ENCODE results near the gene TSPAN10.
A peak's percentile ranks its signal among the peaks of the same experiment; 100 is the strongest.

TSPAN10 gene

GRCh38 chr17:81646869-81647600 lies 10.0 kb downstream of the TSPAN10 start:
- no peak overlapping the region for H3K9ac ChIP-seq
- no peak overlapping the region for H3K27ac ChIP-seq
- no peaks in the 10 kb centered on the region for H3K36me3 ChIP-seq
- TF ChIP-seq Cebpa-rat (IDR thresholded peaks at IDR 0.05), result no peak
- H3K4me1 ChIP-seq, result peaks cover 34% of the 10 kb centered on the region
- H3K27me3 ChIP-seq, result no peaks in the 10 kb centered on the region
- no peaks in the 10 kb centered on the region for H4K20me1 ChIP-seq
- no peak overlapping the region for H3K4me3 ChIP-seq
- no peak overlapping the region for H3K4me2 ChIP-seq
- peaks cover 22% of the 10 kb centered on the region for H3K9me3 ChIP-seq

GRCh38 chr17:81647640-81648012 lies 10.6 kb downstream of the TSPAN10 start:
- H3K9ac ChIP-seq, result no peak overlapping the region
- H3K9me3 ChIP-seq, result peaks cover 22% of the 10 kb centered on the region
- peaks cover 40% of the 10 kb centered on the region for H3K4me1 ChIP-seq
- no peak overlapping the region for H3K4me2 ChIP-seq
- H3K36me3 ChIP-seq, result no peaks in the 10 kb centered on the region
- H4K20me1 ChIP-seq, result no peaks in the 10 kb centered on the region
- H3K27me3 ChIP-seq, result no peaks in the 10 kb centered on the region
- H3K27ac ChIP-seq, result no peak overlapping the region
- no peak for TF ChIP-seq Cebpa-rat (IDR thresholded peaks at IDR 0.05)
- no peak overlapping the region for H3K4me3 ChIP-seq

- Histone ChIP-seq H3K4me3 (no peak overlapping the region), H3K4me2 (no peak overlapping the region), H3K9me3 (peaks cover 22% of the 10 kb centered on the region), H3K36me3 (no peaks in the 10 kb centered on the region), H3K27me3 (no peaks in the 10 kb centered on the region), H3K4me1 (peaks cover 45% of the 10 kb centered on the region), H3K9ac (no peak overlapping the region), H4K20me1 (no peaks in the 10 kb centered on the region), H3K27ac (no peak overlapping the region)
- no peak for TF ChIP-seq Cebpa-rat (IDR thresholded peaks at IDR 0.05)
Observed at GRCh38 chr17:81648013-81648706, 11.2 kb downstream of the TSPAN10 start.

GRCh38 chr17:81648707-81649085 lies 11.7 kb downstream of the TSPAN10 start:
- Histone ChIP-seq H3K4me3 (no peak overlapping the region), H3K4me1 (peaks cover 50% of the 10 kb centered on the region), H3K27ac (no peak overlapping the region), H3K9me3 (peaks cover 22% of the 10 kb centered on the region), H3K36me3 (no peaks in the 10 kb centered on the region), H3K4me2 (no peak overlapping the region), H4K20me1 (no peaks in the 10 kb centered on the region), H3K9ac (no peak overlapping the region), H3K27me3 (no peaks in the 10 kb centered on the region)
- no peak for TF ChIP-seq Cebpa-rat (IDR thresholded peaks at IDR 0.05)

GRCh38 chr17:81650951-81651350 lies 14.0 kb downstream of the TSPAN10 start:
- H3K4me1 ChIP-seq, result peaks cover 55% of the 10 kb centered on the region
- H3K9me3 ChIP-seq, result peaks cover 22% of the 10 kb centered on the region
- H3K27me3 ChIP-seq, result no peaks in the 10 kb centered on the region
- TF ChIP-seq Cebpa-rat (IDR thresholded peaks at IDR 0.05), result no peak
- H3K4me3 ChIP-seq, result no peak overlapping the region
- H3K4me2 ChIP-seq, result peak overlapping the region; percentile 42
- no peaks in the 10 kb centered on the region for H4K20me1 ChIP-seq
- peak overlapping the region; percentile 28 for H3K27ac ChIP-seq
- H3K36me3 ChIP-seq, result no peaks in the 10 kb centered on the region
- no peak overlapping the region for H3K9ac ChIP-seq

GRCh38 chr17:81651692-81652091 lies 14.7 kb downstream of the TSPAN10 start:
- TF ChIP-seq Cebpa-rat (IDR thresholded peaks at IDR 0.05), result no peak
- Histone ChIP-seq H3K4me2 (peak overlapping the region; percentile 42), H3K4me3 (no peak overlapping the region), H3K9ac (no peak overlapping the region), H3K36me3 (no peaks in the 10 kb centered on the region), H3K27ac (0 out of 2 replicates have a peak overlapping the region, but pooled peaks have one; percentile 28), H4K20me1 (no peaks in the 10 kb centered on the region), H3K27me3 (no peaks in the 10 kb centered on the region), H3K9me3 (peaks cover 22% of the 10 kb centered on the region), H3K4me1 (peaks cover 62% of the 10 kb centered on the region)

GRCh38 chr17:81652906-81653771 lies 16.1 kb downstream of the TSPAN10 start:
- no peak for TF ChIP-seq Cebpa-rat (IDR thresholded peaks at IDR 0.05)
- H3K9ac ChIP-seq, result peak overlapping the region; percentile 81
- H3K27ac ChIP-seq, result peak overlapping the region; percentile 92
- peak overlapping the region; percentile 99 for H3K4me2 ChIP-seq
- H3K4me3 ChIP-seq, result peak overlapping the region; percentile 66
- peaks cover 71% of the 10 kb centered on the region for H3K4me1 ChIP-seq
- peaks cover 18% of the 10 kb centered on the region for H3K9me3 ChIP-seq
- H3K27me3 ChIP-seq, result no peaks in the 10 kb centered on the region
- no peaks in the 10 kb centered on the region for H3K36me3 ChIP-seq
- H4K20me1 ChIP-seq, result no peaks in the 10 kb centered on the region

GRCh38 chr17:81655378-81656117 lies 18.6 kb downstream of the TSPAN10 start:
- TF ChIP-seq Cebpa-rat (IDR thresholded peaks at IDR 0.05), result no peak
- peak overlapping the region; percentile 74 for H3K4me2 ChIP-seq
- H4K20me1 ChIP-seq, result no peaks in the 10 kb centered on the region
- H3K9me3 ChIP-seq, result no peaks in the 10 kb centered on the region
- H3K27me3 ChIP-seq, result no peaks in the 10 kb centered on the region
- peaks cover 80% of the 10 kb centered on the region for H3K4me1 ChIP-seq
- no peaks in the 10 kb centered on the region for H3K36me3 ChIP-seq
- no peak overlapping the region for H3K4me3 ChIP-seq
- peak overlapping the region; percentile 32; the same call in 1 of the 2 replicates for H3K9ac ChIP-seq
- peak overlapping the region; percentile 66 for H3K27ac ChIP-seq

GRCh38 chr17:81656118-81656743 lies 19.2 kb downstream of the TSPAN10 start, which contains the start of gene PDE6G:
Gene PDE6G (minus strand): TSS chr17:81656542. CDS start chr17:81653305, 3,237 bp downstream.
- peak within 1 kb of the TSS; percentile 74 for H3K4me2 ChIP-seq
- no peaks in the 10 kb centered on the region for H3K36me3 ChIP-seq
- no peak within 1 kb of the TSS for H3K4me3 ChIP-seq
- peaks cover 73% of the 10 kb centered on the region for H3K4me1 ChIP-seq
- TF ChIP-seq Cebpa-rat (IDR thresholded peaks at IDR 0.05), result no peak
- H3K27me3 ChIP-seq, result no peaks in the 10 kb centered on the region
- no peaks in the 10 kb centered on the region for H3K9me3 ChIP-seq
- no peaks in the 10 kb centered on the region for H4K20me1 ChIP-seq
- H3K27ac ChIP-seq, result peak within 1 kb of the TSS; percentile 66
- H3K9ac ChIP-seq, result peak within 1 kb of the TSS; percentile 32; the same call in 1 of the 2 replicates
